Right renal pelvis (tissue), 4 donors: ENCODE measurements around the gene CNOT3. TPM values are rescaled to one million over a fixed set of nuclear protein-coding genes. Genes with fewer than 3 reads are reported as not detected.
"Not testable (repeated sequence)": the region's sequence is repeated elsewhere in the genome, so short reads cannot be mapped to it uniquely, and the experiment has no call there.

Experiments used
- DNase-seq, 4 donors: peaks; one replicate each; pipeline ENCODE4 v3.0.0-alpha.2; 2013; ENCODE audit warnings: low read depth in 4 of 4, low spot score in 3 of 4, missing footprints in 1 of 4
- polyA plus RNA-seq, 4 donors: library from polyadenylated mRNA; unstranded; fragments of 120-200 nt; gene quantifications; one replicate each; pipeline ENCODE4 v1.2.1, GENCODE V29; 2013; ENCODE audit not compliant: insufficient read length in 4 of 4

Gene CNOT3
- polyA plus RNA-seq, 4 donors: 61.5 to 76.2 (median 64.8) TPM

DNA sequence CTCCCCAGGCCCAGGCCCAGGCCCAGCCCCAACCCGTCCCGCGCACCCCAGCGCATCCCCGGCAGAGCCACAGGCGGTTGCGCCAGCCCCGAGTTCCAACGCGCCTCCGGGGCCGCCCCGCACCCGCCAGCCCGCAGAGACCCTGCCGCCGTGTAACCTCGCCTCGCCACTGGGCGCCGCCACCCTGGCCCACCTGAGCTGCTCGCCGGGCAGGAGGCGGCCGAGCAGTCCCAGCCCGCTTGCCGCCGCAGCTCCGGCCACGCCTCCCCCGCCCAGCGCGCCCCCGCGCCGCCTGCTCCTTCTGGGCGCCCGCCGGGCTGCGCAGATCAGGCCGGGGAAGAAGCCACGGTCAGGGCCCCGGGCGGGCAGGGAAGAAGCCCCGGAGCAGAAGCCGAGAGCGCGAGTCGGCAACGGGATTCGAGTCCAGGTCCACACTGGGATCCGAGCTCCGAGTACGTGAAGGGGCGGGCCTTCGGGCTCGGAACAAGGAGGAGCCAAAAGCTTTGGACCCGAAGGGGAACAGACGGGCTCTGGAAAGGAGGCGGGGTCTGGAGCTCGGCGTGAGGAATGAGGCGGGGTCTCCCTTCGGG, 51.7 kb downstream of the CNOT3 start, which contains the start of gene MBOAT7:
TSS of gene MBOAT7 (minus strand) at position 436 of the 590 bp plus-strand sequence. CDS start 1,072 bp downstream, outside the sequence.
- no peak for DNase-seq

DNA sequence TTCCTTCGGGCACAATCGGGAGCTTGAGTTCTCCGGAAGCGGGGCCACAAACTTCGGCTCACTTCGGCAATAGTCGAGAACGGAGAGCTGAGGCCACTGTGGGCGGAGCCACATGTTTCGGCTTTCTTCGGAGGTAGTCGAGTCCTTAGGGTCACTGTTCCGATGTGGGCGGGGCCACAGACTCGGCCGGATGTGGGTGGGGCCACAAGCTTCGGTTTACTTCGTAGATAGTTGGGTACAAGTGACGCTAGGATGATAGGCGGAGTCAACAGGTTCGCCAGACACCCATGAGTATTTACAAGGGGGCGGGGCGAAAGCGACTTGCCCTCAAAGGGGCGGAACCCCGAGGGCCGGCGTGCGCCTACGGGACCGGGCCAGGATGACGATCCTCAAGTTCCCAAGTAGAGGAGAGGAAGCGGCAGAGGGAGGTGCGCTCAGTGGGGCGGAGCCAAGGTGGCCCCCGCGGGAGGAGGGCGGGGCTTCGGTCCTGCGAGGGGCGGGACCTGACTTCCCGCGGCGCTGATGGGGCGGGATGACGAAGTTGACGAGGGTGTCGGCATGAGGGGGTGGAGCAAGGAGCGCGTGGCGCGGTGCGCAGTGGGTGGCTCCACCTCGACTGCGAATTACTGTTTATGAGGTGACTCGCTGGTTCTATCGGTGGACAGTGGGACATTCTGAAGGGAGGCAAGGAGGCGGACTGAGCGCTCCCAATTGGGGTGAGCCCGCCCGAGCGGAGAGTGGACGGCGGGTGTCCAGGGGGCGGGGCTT, 52.4 kb downstream of the CNOT3 start:
- DNase-seq: peak; percentile 100

- DNase-seq: peak; percentile 98 to 99 (median 99)
Observed at GRCh38 chr19:54190503-54191010, 53.0 kb downstream of the CNOT3 start.

DNA sequence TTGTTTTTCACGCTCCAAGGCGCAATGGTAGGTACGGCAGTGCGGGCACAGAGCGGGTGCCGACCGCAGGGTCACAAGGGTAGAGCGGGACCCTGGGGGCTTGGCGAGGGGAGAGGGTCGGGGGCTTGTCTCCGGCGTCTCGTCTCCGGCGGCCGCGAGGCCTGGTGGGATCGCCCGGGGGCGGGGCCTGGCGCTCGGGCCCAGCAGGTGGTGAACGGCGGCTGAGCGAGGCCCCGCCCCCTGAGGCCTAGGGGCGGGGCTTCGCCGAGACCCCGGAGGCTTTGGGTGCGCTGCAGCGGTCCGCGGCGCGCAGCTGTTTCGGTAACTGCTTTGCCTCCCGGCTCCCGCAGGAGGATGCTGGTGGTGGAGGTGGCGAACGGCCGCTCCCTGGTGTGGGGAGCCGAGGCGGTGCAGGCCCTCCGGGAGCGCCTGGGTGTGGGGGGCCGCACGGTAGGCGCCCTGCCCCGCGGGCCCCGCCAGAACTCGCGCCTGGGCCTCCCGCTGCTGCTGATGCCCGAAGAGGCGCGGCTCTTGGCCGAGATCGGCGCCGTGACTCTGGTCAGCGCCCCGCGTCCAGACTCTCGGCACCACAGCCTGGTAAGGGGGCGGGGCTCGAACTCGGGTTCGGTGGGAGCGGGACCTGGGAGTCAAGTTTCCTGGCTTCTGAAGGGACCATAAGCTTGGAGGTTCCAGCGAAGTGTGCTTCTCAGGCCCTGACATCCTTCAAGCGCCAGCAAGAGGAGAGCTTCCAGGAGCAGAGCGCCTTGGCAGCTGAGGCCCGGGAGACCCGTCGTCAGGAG, 53.6 kb downstream of the CNOT3 start, which contains the start of gene TSEN34:
TSS of gene TSEN34 (plus strand) at position 298 of the 800 bp plus-strand sequence. CDS start at position 355, 57 bp downstream.
- peak; percentile 80 to 90 (median 84) for DNase-seq

GRCh38 chr19:54191811-54192453, 54.4 kb downstream of the CNOT3 start:
- no peak for DNase-seq

GRCh38 chr19:54193011-54193410, 55.4 kb downstream of the CNOT3 start:
- no peak for DNase-seq

- DNase-seq: not testable (repeated sequence)
Observed at GRCh38 chr19:54194463-54194862, 56.9 kb downstream of the CNOT3 start.

DNA sequence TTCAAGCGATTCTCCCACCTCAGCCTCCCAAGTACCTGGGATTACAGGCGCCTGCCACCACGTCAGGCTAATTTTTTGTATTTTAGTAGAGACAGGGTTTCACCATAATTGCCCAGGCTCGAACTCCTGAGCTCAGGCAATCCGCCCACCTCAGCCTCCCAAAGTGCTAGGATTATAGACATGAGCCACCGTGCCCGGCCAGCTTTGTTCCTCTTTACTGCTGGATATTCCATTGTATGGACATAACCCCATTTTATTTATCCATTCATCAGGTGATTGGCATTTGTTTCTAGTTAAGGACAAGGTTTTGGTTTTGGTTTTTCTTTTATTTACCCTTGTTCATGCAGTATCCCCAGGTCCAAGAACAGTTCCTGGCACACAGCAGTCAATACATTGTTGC, 59.0 kb downstream of the CNOT3 start:
- DNase-seq: no peak

GRCh38 chr19:54197121-54197520, 59.6 kb downstream of the CNOT3 start:
- no peak for DNase-seq

DNA sequence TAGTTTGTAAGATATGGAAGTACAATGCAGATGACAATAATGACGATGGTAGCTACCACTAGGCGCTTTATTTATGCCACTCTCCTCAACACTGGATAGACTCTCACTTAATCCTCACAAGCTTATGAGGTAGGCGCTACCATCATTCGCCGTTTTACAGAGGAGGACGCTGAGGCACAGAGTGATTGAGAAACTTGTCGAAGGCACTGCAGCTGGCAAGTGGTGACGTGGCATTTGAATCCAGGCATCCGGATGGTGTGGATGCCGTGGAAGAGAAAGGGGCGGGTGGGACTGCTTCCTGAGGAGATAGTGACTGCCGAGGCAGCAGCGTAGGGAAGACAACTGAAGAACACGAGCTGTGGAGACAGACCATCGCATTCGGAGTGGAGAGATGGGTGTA, 61.8 kb downstream of the CNOT3 start:
- DNase-seq: no peak

GRCh38 chr19:54201172-54201701, 63.7 kb downstream of the CNOT3 start:
- no peak for DNase-seq

- DNase-seq: no peak
Observed at GRCh38 chr19:54201980-54202379, 64.4 kb downstream of the CNOT3 start.

- no peak for DNase-seq
Observed at GRCh38 chr19:54203151-54203611, 65.6 kb downstream of the CNOT3 start.

GRCh38 chr19:54204767-54205468, 67.4 kb downstream of the CNOT3 start:
- DNase-seq: no peak

Other genes with a start within 250 kb of the CNOT3 start
- 1 to 10 TPM in 2 of 4 donors, under 1 TPM in 2; 0.61 to 1.4 (median 0.94) TPM for gene CACNG7, start 228.5 kb upstream of the CNOT3 start, polyA plus RNA-seq
- under 1 TPM; 0.17 to 0.29 (median 0.26) TPM for gene CACNG8, start 174.8 kb upstream of the CNOT3 start, polyA plus RNA-seq
- 1 to 10 TPM in 1 of 4 donors, under 1 TPM in 3; 0.77 to 1.5 (median 0.84) TPM for gene CACNG6, start 146.1 kb upstream of the CNOT3 start, polyA plus RNA-seq
- under 1 TPM in 2 of 4 donors, not detected in 2; 0.17 to 0.18 TPM for gene VSTM1, start 73.9 kb upstream of the CNOT3 start, polyA plus RNA-seq
- not detected for gene TARM1, start 56.4 kb upstream of the CNOT3 start, polyA plus RNA-seq
- gene OSCAR, start 37.0 kb upstream of the CNOT3 start, polyA plus RNA-seq: under 1 TPM; 0.15 to 0.33 (median 0.21) TPM
- gene NDUFA3, start 34.9 kb upstream of the CNOT3 start, polyA plus RNA-seq: 100 to 1,000 TPM; 103 to 139 (median 114) TPM
- 10 to 100 TPM; 14.3 to 22.6 (median 14.4) TPM for gene TFPT, start 22.1 kb upstream of the CNOT3 start, polyA plus RNA-seq
- gene PRPF31, start 22.0 kb upstream of the CNOT3 start, polyA plus RNA-seq: 10 to 100 TPM; 64.7 to 81.6 (median 67.2) TPM
- gene LENG1, start 22.0 kb downstream of the CNOT3 start, polyA plus RNA-seq: 1 to 10 TPM; 7.9 to 9.6 (median 8.4) TPM
- gene TMC4, start 35.4 kb downstream of the CNOT3 start, polyA plus RNA-seq: 10 to 100 TPM; 26.9 to 35.6 (median 33.7) TPM
- gene MBOAT7, start 51.8 kb downstream of the CNOT3 start, polyA plus RNA-seq: 10 to 100 TPM; 65.8 to 86.6 (median 70.3) TPM
- 10 to 100 TPM; 52.4 to 68.5 (median 54.5) TPM for gene TSEN34, start 53.5 kb downstream of the CNOT3 start, polyA plus RNA-seq
- gene RPS9, start 63.1 kb downstream of the CNOT3 start, polyA plus RNA-seq: 1,000 to 10,000 TPM; 1,225 to 2,135 (median 1,430) TPM
- gene LILRB3, start 85.2 kb downstream of the CNOT3 start, polyA plus RNA-seq: 1 to 10 TPM in 2 of 4 donors, under 1 TPM in 2; 0.83 to 1.7 (median 1.1) TPM
- gene LILRA6, start 105.0 kb downstream of the CNOT3 start, polyA plus RNA-seq: under 1 TPM; 0.25 to 0.83 (median 0.65) TPM
- 1 to 10 TPM; 1.9 to 2.6 (median 2.1) TPM for gene LILRB5, start 119.5 kb downstream of the CNOT3 start, polyA plus RNA-seq
- 1 to 10 TPM in 2 of 4 donors, under 1 TPM in 2; 0.87 to 1.5 (median 1.0) TPM for gene LILRB2, start 143.3 kb downstream of the CNOT3 start, polyA plus RNA-seq
- gene LILRA5, start 175.4 kb downstream of the CNOT3 start, polyA plus RNA-seq: 1 to 10 TPM in 1 of 4 donors, under 1 TPM in 3; 0.17 to 1.2 (median 0.34) TPM
- under 1 TPM in 3 of 4 donors, not detected in 1; 0.04 to 0.20 (median 0.12) TPM for gene LILRA4, start 201.4 kb downstream of the CNOT3 start, polyA plus RNA-seq
- gene LAIR1, start 227.2 kb downstream of the CNOT3 start, polyA plus RNA-seq: 1 to 10 TPM; 3.3 to 5.6 (median 4.7) TPM